ENCODE data around the gene CDKN1A. TPM values are rescaled to one million over a fixed set of nuclear protein-coding genes. Genes with fewer than 3 reads are reported as not detected.
A peak's percentile ranks its signal among the peaks of the same experiment; 100 is the strongest.

CDKN1A gene
- total and polyA plus RNA-seq, 9 of the 15 experiments (the other 6 are each of a cell fraction or from before 2014, with no cell fraction given): 0.25 to 8.1 (median 5.1) TPM

GRCh38 chr6:36678488-36679042 is at the start of gene CDKN1A (continued):
- TF ChIP-seq NUFIP1 (IDR thresholded peaks at IDR 0.05; ENCODE audit: partially characterized antibody) (no peak), GATAD2B (IDR thresholded peaks at IDR 0.05; ENCODE audit: borderline replicate concordance) (peak; percentile 90), ADNP (tag; IDR thresholded peaks at IDR 0.05) (no peak), ZNF609 (CRISPR knock-in tag; IDR thresholded peaks at IDR 0.05; ENCODE audit: borderline replicate concordance) (0 out of 2 replicates have a peak, but pooled peaks have one; percentile 27), U2AF1 (optimal IDR thresholded peaks at IDR 0.05; ENCODE audit: low read depth, low read length) (no peak), ZNF717 (CRISPR knock-in tag; IDR thresholded peaks at IDR 0.05) (no peak), ZNF174 (CRISPR knock-in tag; IDR thresholded peaks at IDR 0.05) (no peak), RAD51 (IDR thresholded peaks at IDR 0.05; ENCODE audit: borderline replicate concordance, low read depth) (no peak), ATF2 (CRISPR knock-in tag; IDR thresholded peaks at IDR 0.05) (no peak), TRIM25 (IDR thresholded peaks at IDR 0.05; ENCODE audit: borderline replicate concordance) (no peak), RAD21 (CRISPR knock-in tag; conservative IDR thresholded peaks at IDR 0.05 in 1 of 2, IDR thresholded peaks at IDR 0.05 in 1 of 2) (0 out of 4 replicates have a peak, but pooled peaks of 1 of the 2 experiments have one; percentile 7), SMAD3 (CRISPR knock-in tag; conservative IDR thresholded peaks at IDR 0.05) (0 out of 2 replicates have a peak, but pooled peaks have one; percentile 52), POLR3A (IDR thresholded peaks at IDR 0.05; ENCODE audit: borderline replicate concordance, extremely low read depth, insufficient read depth, insufficient read length) (no peak), TFAP4 (CRISPR knock-in tag; IDR thresholded peaks at IDR 0.05; ENCODE audit: borderline replicate concordance) (peak; percentile 96), DEAF1 (CRISPR knock-in tag; IDR thresholded peaks at IDR 0.05) (no peak)

All from K562 (cell line).